ENCODE data around the gene SGTA.
A peak's percentile ranks its signal among the peaks of the same experiment; 100 is the strongest.

The SGTA gene

DNA sequence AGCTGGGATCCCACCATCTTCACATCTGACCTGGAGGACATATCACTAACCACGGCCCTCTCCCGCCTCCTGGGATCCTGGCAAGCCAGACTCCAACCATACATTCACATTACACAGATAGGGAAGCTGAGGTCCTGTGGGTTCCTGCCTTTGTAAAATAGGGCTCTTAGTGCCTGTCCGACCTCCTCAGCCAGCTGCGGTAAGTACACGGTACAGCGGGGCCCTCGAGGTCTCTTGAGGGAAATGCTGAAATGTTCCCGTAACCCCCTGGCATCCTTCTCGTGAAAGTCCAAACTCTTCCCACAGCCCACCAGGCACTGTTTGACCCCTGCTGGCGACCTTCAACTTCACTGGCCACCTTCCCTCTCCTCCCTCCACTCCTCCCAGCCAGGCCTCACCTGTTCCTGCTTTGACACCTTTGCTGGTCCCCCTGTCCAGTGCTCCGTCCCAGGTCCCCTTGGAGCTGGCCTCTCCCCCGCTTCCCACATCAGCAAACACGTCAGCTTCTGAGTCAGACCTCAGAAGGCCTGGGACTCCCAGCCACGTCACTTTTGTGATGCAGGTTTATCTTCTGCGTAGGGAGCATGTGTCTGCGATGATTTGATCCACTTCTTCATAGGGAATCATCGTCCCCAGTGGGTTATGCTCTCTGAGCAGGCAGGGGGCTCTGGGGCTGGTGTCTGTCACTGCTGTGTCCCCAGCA, 71.8 kb downstream of the SGTA start:
- TF ChIP-seq, protein P1, sequence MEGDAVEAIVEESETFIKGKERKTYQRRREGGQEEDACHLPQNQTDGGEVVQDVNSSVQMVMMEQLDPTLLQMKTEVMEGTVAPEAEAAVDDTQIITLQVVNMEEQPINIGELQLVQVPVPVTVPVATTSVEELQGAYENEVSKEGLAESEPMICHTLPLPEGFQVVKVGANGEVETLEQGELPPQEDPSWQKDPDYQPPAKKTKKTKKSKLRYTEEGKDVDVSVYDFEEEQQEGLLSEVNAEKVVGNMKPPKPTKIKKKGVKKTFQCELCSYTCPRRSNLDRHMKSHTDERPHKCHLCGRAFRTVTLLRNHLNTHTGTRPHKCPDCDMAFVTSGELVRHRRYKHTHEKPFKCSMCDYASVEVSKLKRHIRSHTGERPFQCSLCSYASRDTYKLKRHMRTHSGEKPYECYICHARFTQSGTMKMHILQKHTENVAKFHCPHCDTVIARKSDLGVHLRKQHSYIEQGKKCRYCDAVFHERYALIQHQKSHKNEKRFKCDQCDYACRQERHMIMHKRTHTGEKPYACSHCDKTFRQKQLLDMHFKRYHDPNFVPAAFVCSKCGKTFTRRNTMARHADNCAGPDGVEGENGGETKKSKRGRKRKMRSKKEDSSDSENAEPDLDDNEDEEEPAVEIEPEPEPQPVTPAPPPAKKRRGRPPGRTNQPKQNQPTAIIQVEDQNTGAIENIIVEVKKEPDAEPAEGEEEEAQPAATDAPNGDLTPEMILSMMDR (IDR thresholded peaks at IDR 0.05; ENCODE audit: low read depth, low read length), result no peak
- DNase-seq (ENCODE audit: low read depth, low spot score), result peak; percentile 50
- in situ Hi-C loops (cut with HindIII; ENCODE audit: low sequenced_read_pairs), result no loop called here
- no peak overlapping the region for H3K4me3 ChIP-seq (ENCODE audit: low read depth, low read length)

- no peak overlapping the region for H3K4me3 ChIP-seq (ENCODE audit: low read depth, low read length)
- TF ChIP-seq, protein P1 (IDR thresholded peaks at IDR 0.05; ENCODE audit: low read depth, low read length), result no peak
- no peak for DNase-seq (ENCODE audit: low read depth, low spot score)
- in situ Hi-C loops (cut with HindIII; ENCODE audit: low sequenced_read_pairs), result no loop called here
These were observed 76.8 kb downstream of the SGTA start for GRCh38 chr19:2706251-2706650.

All from astrocyte of the spinal cord (primary cell).